GM23338 (cell line): Measurements from ENCODE around the gene HK1. TPM values are rescaled to one million over a fixed set of nuclear protein-coding genes. Genes with fewer than 3 reads are reported as not detected.

Source experiments
- ATAC-seq: fragments of 200-7000 bp; cut with Tn5 transposase; 3 replicates; pipeline ENCODE4 v1.9.1; 2020
- DNase-seq: peaks from one replicate; pipeline ENCODE4 v3.0.0-alpha.2; 2015; ENCODE audit warnings: low spot score
- H2AFZ ChIP-seq: fragments of 200-600 bp; sonication (generic); 2 replicates; pipeline ENCODE4 v1.8.0; 2016; ENCODE audit warnings: antibody characterized with exemption, mild to moderate bottlenecking, moderate library complexity
- H3F3A ChIP-seq: fragments of 200-600 bp; sonication (generic); replicated peaks from 2 replicates; pipeline ENCODE4 v1.8.0; 2017; ENCODE audit warnings: antibody characterized with exemption, mixed run types, low read depth
- H3K27ac ChIP-seq: fragments of 200-600 bp; sonication (generic); 2 replicates; pipeline ENCODE4 v1.6.1; 2016; ENCODE audit warnings: low read depth
- H3K27me3 ChIP-seq: fragments of 200-600 bp; sonication (generic); 2 replicates; pipeline ENCODE4 v1.8.0; 2016; ENCODE audit warnings: mild to moderate bottlenecking, mixed run types, moderate library complexity; ENCODE audit not compliant: insufficient read depth
- H3K36me3 ChIP-seq: fragments of 200-600 bp; sonication (generic); 2 replicates; pipeline ENCODE4 v1.8.0; 2016; ENCODE audit warnings: mild to moderate bottlenecking; ENCODE audit not compliant: insufficient read depth
- H3K4me1 ChIP-seq: fragments of 200-600 bp; sonication (generic); 2 replicates; pipeline ENCODE4 v1.8.0; 2016; ENCODE audit warnings: mild to moderate bottlenecking, moderate library complexity; ENCODE audit not compliant: insufficient read depth
- H3K4me2 ChIP-seq: fragments of 200-600 bp; sonication (generic); 2 replicates; pipeline ENCODE4 v1.7.1; 2017; ENCODE audit warnings: mixed run types
- H3K4me3 ChIP-seq: fragments of 200-600 bp; sonication (generic); 2 replicates; pipeline ENCODE4 v1.6.1; 2016; ENCODE audit warnings: mixed run types
- H3K79me2 ChIP-seq: fragments of 200-600 bp; sonication (generic); replicated peaks from 2 replicates; pipeline ENCODE4 v1.8.0; 2017; ENCODE audit warnings: mild to moderate bottlenecking; ENCODE audit not compliant: insufficient read depth
- H3K9me2 ChIP-seq: fragments of 200-600 bp; sonication (generic); 2 replicates; pipeline ENCODE4 v1.8.0; 2017; ENCODE audit not compliant: insufficient read depth
- H4K20me1 ChIP-seq: fragments of 200-600 bp; sonication (generic); replicated peaks from 2 replicates; pipeline ENCODE4 v1.8.0; 2017; ENCODE audit warnings: mild to moderate bottlenecking; ENCODE audit not compliant: insufficient read depth
- H3K27ac Mint-ChIP-seq: 2 replicates; pipeline ENCODE4 v1.8.0; 2020; ENCODE audit warnings: inconsistent platforms, mild to moderate bottlenecking, moderate library complexity, mixed read lengths
- H3K27me3 Mint-ChIP-seq: 3 replicates; pipeline ENCODE4 v1.8.0; 2022; ENCODE audit warnings: low read depth, mild to moderate bottlenecking, moderate library complexity, mixed read lengths, inconsistent platforms; ENCODE audit not compliant: insufficient read depth, poor library complexity
- H3K36me3 Mint-ChIP-seq: 3 replicates; pipeline ENCODE4 v1.8.0; 2021; ENCODE audit warnings: low read depth, mild to moderate bottlenecking, inconsistent platforms, moderate library complexity, mixed read lengths
- H3K4me1 Mint-ChIP-seq: 3 replicates; pipeline ENCODE4 v1.8.0; 2020; ENCODE audit warnings: mild to moderate bottlenecking, inconsistent platforms, mixed read lengths
- H3K4me3 Mint-ChIP-seq: 3 replicates; pipeline ENCODE4 v1.8.0; 2021; ENCODE audit warnings: moderate library complexity, mild to moderate bottlenecking, inconsistent platforms, mixed read lengths
- H3K9me3 Mint-ChIP-seq: 3 replicates; pipeline ENCODE4 v1.8.0; 2020; ENCODE audit warnings: moderate library complexity, mild to moderate bottlenecking, inconsistent platforms, mixed read lengths
- CREB1 ChIP-seq: fragments of 250-450 bp; sonication (Bioruptor Pico); IDR thresholded peaks from 2 replicates; pipeline ENCODE4 v1.5.0; 2020; ENCODE audit warnings: low read depth, mild to moderate bottlenecking, moderate library complexity
- CTCF ChIP-seq, 2 experiments: fragments of 200-600 bp in 1 of 2; sonication (generic) in 1 of 2; conservative IDR thresholded peaks; 2 replicates each; pipeline versions ENCODE4 v1.5.1 to v1.6.1; 2016 to 2017; ENCODE audit warnings: antibody characterized with exemption in 2 of 2, low read depth in 2 of 2, mild to moderate bottlenecking in 2 of 2, moderate library complexity in 1 of 2
- EZH2 ChIP-seq: fragments of 200-600 bp; sonication (generic); IDR thresholded peaks from one replicate; pipeline ENCODE4 v1.8.0; 2017; ENCODE audit warnings: antibody characterized with exemption, mild to moderate bottlenecking, low read depth; ENCODE audit not compliant: unreplicated experiment
- EZH2phosphoT487 ChIP-seq: fragments of 200-600 bp; sonication (generic); IDR thresholded peaks from one replicate; pipeline ENCODE4 v1.8.1; 2018; ENCODE audit warnings: antibody characterized with exemption; ENCODE audit not compliant: unreplicated experiment
- JUNB ChIP-seq: IDR thresholded peaks from one replicate; pipeline ENCODE4 v1.6.1; 2016; ENCODE audit warnings: antibody characterized with exemption; ENCODE audit not compliant: unreplicated experiment
- NANOG ChIP-seq: IDR thresholded peaks from 2 replicates; pipeline ENCODE4 v1.6.1; 2016; ENCODE audit warnings: antibody characterized with exemption, borderline replicate concordance
- POLR2AphosphoS5 ChIP-seq: IDR thresholded peaks from 2 replicates; pipeline ENCODE4 v1.6.1; 2016; ENCODE audit warnings: antibody characterized with exemption, low read depth
- REST ChIP-seq: IDR thresholded peaks from one replicate; pipeline ENCODE4 v1.6.1; 2018; ENCODE audit warnings: antibody characterized with exemption; ENCODE audit not compliant: unreplicated experiment
- STAT1 ChIP-seq: IDR thresholded peaks from one replicate; pipeline ENCODE4 v1.6.1; 2016; ENCODE audit warnings: antibody characterized with exemption; ENCODE audit not compliant: unreplicated experiment
- ZNF114 ChIP-seq: fragments of 250-450 bp; sonication (Bioruptor Pico); IDR thresholded peaks from 2 replicates; pipeline ENCODE4 v1.5.0; 2020; ENCODE audit warnings: mild to moderate bottlenecking, moderate library complexity
- ZNF331 ChIP-seq: fragments of 250-450 bp; sonication (Bioruptor Pico); IDR thresholded peaks from 2 replicates; pipeline ENCODE4 v1.5.0; 2020; ENCODE audit warnings: low read depth, mild to moderate bottlenecking, moderate library complexity
- ZNF462 ChIP-seq: fragments of 250-450 bp; sonication (Bioruptor Pico); IDR thresholded peaks from 2 replicates; pipeline ENCODE4 v1.5.0; 2020; ENCODE audit warnings: mild to moderate bottlenecking, moderate library complexity
- polyA plus RNA-seq: library from polyadenylated mRNA; unstranded; fragments of >200 nt; fragmentation: Nextera tagmentation; extraction: Ambion mirVana; gene quantifications from 2 replicates; pipeline ENCODE4 v1.2.1, GENCODE V29; 2016
- total RNA-seq: library from RNA; depleted of rRNA; stranded (reverse); fragments of >200 nt; shearing (Covaris generic); gene quantifications from 2 replicates; pipeline ENCODE4 v1.2.3, GENCODE V29; 2014
- TF ChIP-seq, protein P1 (sequence below): IDR thresholded peaks from 2 replicates; pipeline ENCODE4 v1.6.1; 2016; ENCODE audit warnings: antibody characterized with exemption

HK1 gene
- total and polyA plus RNA-seq, 2 experiments from 2014 or later: 76.6 to 229 TPM

DNA sequence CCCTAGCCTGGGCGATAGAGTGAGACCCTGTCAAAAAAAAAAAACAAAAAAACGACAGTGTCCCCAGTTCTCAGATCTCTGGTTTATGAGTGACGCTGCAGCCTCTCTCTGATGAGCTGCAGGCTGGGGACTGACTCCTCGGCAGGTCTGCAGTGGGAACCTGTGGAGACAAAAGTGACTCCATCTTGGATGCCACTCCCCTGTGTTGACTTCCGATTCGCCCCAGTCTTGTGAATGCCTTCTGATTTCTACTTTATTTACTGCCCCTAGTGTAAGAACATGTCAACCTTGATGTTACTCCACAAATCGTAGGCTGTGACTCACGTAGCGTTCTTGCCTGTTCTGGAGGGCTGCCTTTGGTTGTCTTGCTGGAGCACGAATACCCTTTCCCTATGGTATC is 132.2 kb downstream of the HK1 start:
- no peak overlapping the region for H3K27ac Mint-ChIP-seq

More for the DNA sequence above, 132.2 kb downstream of the HK1 start:
- Mint-ChIP-seq H3K27me3 (peaks cover 20% of the 10 kb centered on the region), H3K9me3 (no peaks in the 10 kb centered on the region; the same call in 2 of the 3 replicates), H3K4me3 (no peak overlapping the region), H3K4me1 (peaks cover 31% of the 10 kb centered on the region), H3K36me3 (no peaks in the 10 kb centered on the region)
- Histone ChIP-seq H3K27ac (no peak overlapping the region), H3K4me2 (no peak overlapping the region), H3K36me3 (no peaks in the 10 kb centered on the region), H3K79me2 (no peaks in the 10 kb centered on the region), H2AFZ (no peak overlapping the region), H3K4me3 (no peak overlapping the region), H4K20me1 (no peaks in the 10 kb centered on the region), H3F3A (no peaks in the 10 kb centered on the region; the same call in 1 of the 2 replicates), H3K9me2 (no peaks in the 10 kb centered on the region), H3K27me3 (peaks cover 4% of the 10 kb centered on the region; the same call in 1 of the 2 replicates), H3K4me1 (peaks cover 23% of the 10 kb centered on the region; the same call in 1 of the 2 replicates)
- no peak for ATAC-seq
- TF ChIP-seq POLR2AphosphoS5: no peak
- no peak for TF ChIP-seq JUNB
- TF ChIP-seq EZH2phosphoT487: no peak
- no peak for TF ChIP-seq STAT1
- TF ChIP-seq CREB1: no peak
- TF ChIP-seq, protein P1, sequence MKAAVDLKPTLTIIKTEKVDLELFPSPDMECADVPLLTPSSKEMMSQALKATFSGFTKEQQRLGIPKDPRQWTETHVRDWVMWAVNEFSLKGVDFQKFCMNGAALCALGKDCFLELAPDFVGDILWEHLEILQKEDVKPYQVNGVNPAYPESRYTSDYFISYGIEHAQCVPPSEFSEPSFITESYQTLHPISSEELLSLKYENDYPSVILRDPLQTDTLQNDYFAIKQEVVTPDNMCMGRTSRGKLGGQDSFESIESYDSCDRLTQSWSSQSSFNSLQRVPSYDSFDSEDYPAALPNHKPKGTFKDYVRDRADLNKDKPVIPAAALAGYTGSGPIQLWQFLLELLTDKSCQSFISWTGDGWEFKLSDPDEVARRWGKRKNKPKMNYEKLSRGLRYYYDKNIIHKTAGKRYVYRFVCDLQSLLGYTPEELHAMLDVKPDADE: no peak
- no peak for TF ChIP-seq EZH2
- no peak for TF ChIP-seq ZNF114 (CRISPR knock-in tag)
- TF ChIP-seq CTCF (conservative IDR thresholded peaks at IDR 0.05; ENCODE audit: low read depth in 2 of 2): no peak
- no peak for TF ChIP-seq ZNF331 (CRISPR knock-in tag)
- TF ChIP-seq ZNF462 (CRISPR knock-in tag): no peak
- no peak for TF ChIP-seq REST
- no peak for TF ChIP-seq NANOG
- DNase-seq: no peak
